ENCODE results near the gene MAST4.

GRCh38 chr5:66989286-66989685 lies 393.1 kb downstream of the MAST4 start:
- no peak for TF ChIP-seq POLR2A (IDR thresholded peaks at IDR 0.05; ENCODE audit: low read depth, low read length)
- no peak for TF ChIP-seq POLR2AphosphoS5 (IDR thresholded peaks at IDR 0.05; ENCODE audit: low read depth, low read length)
- TF ChIP-seq SPI1 (IDR thresholded peaks at IDR 0.05; ENCODE audit: low read depth, low read length) = no peak

All from GM12891 (cell line).